NCI-H524 treated with DMSO at 0.1 percent for 48 hours (cell line): ENCODE measurements around the gene GOLPH3L.
"Not testable (repeated sequence)": the region's sequence is repeated elsewhere in the genome, so short reads cannot be mapped to it uniquely, and the experiment has no call there.

ENCODE experiments used
- DNase-seq: peaks from one replicate; lab custom pipeline; 2025; lab: John Stamatoyannopoulos, UW

The GOLPH3L gene

DNA sequence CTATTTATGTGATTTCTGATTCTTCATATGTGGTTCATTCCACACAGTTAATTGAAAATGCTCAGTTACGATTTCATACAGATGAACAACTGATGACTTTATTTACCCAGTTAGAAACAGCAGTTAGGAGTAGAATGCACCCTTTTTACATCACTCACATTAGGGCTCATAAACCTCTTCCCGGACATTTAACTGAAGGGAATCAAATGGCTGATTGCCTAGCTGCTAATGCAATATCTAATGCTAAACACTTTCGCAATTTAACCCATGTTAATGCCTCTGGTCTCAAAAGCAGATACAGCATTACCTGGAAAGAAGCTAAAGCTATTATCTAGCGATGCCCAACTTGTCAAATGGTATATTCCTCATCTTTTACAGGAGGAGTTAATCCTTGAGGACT lies 39.9 kb downstream of the GOLPH3L start:
- not testable (repeated sequence) for DNase-seq

DNA sequence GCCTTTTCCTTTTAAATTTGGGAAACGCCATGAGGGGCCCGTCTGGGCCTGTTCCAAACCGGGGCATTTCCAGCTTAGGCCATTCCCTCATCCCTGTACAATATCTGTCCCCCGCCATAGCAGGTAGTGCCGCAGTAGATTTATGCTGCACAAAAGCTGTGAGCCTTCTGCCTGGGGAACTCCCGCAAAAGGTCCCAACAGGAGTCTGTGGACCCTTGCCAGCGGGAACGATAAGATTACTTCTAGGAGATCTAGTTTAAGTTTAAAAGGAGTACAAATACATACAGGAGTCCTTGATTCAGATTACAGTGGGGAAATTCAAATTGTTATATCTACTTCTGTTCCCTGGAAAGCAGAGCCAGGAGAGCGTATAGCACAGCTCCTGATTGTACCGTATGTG lies 42.3 kb downstream of the GOLPH3L start:
- not testable (repeated sequence) for DNase-seq

DNA sequence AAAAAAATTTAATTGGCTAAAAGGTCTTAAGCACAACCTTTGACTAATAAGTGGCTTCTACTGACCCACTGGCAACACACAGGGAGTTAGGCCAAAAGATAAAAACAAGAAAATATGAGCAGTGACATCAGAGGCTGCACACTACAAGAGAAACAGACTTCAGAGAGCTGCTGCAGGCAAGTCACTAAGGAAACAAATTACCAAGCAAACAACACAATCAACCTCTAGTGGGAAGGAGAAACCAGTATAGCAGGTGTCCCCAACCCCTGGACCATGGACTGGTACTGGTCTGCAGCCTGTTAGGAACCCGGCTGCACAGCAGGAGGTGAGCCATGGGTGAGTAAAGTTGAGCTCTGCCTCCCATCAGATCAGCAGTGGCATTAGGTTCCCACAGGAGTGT lies 46.8 kb downstream of the GOLPH3L start:
- DNase-seq, result no peak

DNA sequence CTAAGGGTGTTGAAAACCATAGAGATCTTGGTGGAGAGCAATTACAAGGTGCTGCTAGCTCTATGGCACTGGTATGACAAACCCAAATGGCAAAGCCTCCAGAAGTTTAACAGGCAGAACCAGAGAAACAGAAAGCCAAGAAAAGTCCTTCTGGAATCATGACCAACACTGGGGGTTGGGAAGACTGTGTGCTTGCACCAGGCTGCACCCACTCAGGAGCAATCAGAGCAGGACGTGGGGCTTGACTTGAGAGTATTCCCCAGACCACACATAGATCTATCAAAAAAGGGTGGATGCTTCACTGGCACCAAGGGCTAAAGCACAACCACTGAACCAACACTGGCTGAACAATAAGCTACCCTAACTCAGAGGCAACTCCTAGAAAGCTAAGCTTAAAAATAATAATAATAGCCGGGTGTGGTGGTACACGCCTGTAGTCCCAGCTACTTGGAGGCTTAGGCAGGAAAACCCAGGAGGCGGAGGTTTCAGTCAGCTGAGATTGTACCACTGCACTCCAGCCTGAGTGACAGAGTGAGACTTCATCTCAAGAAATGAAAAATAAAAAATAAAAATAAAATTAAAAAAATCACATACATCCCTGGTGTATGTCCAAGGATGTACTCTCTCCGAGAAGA lies 47.4 kb downstream of the GOLPH3L start:
- no peak for DNase-seq

DNA sequence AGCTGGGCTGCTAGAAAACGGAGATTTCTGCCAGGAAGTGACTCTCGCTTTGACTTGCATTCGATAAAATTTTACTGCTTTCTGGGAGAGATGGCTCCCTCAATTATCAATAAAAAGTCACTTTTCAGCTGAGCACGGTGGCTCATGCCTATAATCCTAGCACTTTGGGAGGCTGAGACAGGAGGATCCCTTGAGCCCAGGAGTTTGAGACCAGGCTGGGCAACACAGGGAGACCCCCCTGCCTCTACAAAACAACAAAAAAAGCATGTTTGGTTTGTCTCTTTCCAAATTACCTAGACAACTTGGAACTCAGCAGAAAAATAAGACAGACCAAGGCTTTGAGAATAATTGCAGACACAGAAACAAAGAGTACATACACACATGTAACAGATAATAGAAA lies 54.7 kb downstream of the GOLPH3L start:
- no peak for DNase-seq

DNA sequence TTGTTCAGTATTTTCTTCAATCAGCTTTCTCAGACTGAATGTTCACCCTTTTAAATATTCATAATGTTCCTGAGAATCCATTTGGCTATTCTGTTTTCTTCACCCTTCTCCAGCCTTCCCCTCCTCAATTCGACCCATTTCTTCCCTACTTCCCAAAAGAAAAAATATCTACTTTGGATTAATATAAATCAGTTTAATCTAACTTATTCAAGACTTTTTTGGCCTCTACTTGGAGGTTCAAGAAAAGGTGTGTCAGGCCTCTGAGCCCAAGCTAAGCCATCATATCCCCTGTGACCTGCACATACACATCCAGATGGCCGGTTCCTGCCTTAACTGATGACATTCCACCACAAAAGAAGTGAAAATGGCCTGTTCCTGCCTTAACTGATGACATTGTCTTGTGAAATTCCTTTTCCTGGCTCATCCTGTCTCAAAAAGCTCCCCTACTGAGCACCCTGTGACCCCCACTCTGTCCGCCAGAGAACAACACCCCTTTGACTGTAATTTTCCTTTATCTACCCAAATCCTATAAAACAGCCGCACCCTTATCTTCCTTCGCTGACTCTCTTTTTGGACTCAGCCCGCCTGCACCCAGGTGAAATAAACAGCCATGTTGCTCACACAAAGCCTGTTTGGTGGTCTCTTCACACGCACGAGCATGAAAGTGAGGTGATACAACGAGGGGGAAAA lies 55.7 kb downstream of the GOLPH3L start:
- DNase-seq, result not testable (repeated sequence)

DNA sequence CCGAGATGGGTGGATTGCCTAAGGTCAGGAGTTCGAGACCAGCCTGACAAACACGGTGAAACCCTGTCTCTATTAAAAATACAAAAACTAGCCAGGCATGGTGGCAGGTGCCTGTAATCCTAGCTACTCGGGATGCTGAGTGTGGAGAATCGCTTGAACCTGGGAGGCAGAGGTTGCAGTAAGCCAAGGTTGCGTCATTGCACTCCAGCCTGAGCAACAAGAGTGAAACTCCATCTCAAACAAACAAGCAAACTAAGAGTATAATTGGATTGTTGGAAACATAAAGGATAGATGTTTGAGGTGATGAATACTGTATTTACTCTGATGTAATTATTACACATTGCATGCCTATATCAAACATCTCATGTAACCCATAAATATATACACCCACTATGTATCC lies 58.5 kb downstream of the GOLPH3L start:
- DNase-seq, result not testable (repeated sequence)

DNA sequence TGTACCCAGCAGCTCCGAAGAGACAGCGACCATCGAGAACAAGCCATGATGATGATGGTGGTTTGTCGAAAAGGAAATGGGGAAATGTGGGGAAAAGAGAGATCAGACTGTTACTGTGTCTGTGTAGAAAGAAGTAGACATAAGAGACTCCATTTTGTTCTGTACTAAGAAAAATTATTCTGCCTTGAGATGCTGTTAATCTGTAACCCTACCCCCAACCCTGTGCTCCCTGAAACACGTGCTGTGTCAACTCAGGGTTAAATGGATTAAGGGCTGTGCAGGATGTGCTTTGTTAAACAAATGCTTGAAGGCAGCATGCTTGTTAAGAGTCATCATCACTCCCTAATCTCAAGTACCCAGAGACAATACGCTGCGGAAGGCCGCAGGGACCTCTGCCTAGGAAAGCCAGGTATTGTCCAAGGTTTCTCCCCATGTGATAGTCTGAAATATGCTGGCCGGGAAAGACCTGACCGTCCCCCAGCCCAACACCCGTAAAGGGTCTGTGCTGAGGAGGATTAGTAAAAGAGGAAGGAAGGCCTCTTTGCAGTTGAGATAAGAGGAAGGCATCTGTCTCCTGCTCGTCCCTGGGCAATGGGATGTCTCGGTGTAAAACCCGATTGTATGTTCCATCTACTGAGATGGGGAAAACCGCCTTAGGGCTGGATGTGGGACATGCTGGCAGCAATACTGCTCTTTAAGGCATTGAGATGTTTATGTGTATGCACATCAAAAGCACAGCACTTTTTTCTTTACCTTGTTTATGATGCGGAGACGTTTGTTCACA lies 61.9 kb downstream of the GOLPH3L start:
- DNase-seq, result not testable (repeated sequence)

DNA sequence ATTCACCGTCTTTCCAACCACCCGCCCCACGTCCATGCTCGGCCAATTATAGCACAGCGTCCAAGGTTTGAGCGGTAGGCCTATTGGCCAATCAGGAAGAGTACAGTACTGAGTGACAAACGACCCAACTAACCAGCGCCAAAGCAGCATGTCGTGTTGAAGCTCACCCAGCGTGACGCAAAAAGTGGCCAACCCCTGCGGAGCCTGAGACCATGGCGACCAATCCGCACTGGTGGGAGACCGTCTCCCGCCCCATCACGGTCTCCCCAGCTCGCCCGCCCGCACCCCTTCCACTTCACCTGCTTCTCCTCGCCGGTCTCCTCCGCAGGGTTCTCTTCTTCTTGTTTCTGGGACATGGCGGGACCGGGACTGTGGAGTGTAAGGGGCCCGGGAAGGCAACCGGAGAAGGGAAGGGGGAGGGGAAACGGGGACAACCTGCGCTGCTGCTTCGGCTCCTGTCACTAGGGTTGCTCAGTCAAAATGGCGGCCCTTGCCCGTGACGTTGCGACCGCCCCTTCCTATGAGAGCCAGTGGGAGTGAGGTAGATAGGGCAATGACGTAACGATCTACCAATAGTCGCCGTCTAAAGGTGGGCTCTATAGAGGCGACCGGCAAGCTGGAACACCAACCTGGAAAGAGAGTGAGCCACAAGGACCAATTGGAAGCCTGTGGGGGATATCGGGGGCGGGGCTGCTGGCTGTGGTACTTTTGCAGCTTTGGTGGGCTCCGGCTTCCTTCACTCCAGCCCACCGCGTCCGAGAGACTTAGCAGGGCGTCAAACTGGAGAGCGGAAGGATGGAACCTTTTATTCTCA lies 67.6 kb downstream of the GOLPH3L start, which contains the start of gene ENSA:
TSS of gene ENSA (minus strand) at position 498 of the 814 bp plus-strand sequence. CDS start at position 356, 142 bp downstream.
- DNase-seq, result peak; percentile 89

DNA sequence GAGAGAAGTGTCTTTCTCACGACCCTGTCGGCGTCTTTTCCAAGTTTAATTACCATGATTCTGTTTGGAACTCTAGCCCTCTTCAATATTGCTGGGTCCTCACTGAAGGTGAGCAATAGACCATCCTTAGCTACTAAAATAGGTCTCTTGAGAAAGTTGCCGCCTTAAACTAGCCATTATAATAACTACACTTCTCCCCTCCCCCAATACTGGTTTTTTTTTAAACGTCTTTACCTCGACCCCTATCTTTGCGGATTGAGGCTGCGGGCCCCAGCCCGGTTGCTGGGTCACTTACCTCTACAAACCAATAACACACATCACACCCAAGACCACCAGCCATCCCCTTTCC lies 68.2 kb downstream of the GOLPH3L start:
- no peak for DNase-seq

DNA sequence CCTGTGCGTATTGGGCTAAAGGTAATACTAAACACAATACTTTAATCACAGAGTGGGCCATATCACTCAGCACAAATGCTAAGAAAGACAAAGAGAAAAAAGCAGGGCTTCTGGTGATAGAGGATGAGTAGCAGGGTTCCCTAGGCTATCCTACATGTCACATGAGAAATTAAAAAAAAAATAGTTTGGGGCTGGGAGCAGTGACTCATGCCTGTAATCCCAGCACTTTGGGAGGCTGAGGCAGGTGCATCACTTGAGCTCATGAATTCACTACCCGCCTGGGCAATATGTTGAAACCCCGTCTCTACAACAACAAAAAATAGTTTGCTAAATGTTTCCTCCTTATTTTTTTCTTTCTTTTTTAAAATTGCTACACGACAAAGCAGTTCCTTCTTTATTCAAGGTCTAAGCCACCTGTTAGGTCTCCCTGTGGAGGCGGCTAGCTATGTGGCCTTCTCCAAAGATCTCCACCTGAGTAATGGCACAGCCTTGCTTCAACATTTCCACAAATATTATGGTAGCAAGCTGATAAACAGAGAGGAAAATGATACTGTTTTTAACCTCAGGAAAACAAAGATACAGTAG lies 69.0 kb downstream of the GOLPH3L start:
- DNase-seq, result no peak

DNA sequence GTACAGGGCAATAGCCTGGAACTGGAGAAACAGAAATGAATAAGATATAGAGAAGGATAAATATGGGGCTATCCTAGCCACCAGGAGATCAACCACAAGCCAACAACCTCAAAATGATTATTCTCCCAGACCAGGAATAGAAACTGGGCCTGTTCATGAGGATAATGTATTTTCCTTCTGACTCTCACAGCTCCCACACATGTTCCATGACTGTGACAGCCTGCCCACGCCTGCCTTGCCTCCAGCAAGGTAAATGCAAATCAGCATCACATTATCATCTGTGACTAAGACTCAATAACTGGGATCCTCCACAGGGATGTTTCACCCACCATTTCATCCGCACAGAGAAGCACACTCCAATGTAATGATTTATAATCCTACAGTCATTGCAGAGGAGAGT lies 70.8 kb downstream of the GOLPH3L start:
- no peak for DNase-seq

DNA sequence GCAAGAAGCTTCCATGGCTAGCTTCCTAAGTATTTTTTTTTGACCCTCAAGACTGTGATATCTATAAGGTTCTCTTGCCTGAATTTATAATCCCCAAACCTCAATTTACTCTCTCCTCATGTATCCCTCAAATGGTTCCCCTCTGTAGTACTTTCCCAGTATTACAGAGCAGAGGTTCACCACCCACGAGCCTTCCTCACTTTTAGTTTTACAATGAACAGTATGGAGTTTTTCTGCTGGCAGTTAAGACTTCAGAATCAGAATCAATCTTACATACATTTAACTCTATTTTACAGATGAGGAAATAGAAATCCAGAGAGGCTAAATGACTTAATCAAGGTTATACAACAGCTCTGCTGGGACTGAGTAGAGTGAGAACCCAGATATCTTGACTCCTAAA lies 72.4 kb downstream of the GOLPH3L start:
- DNase-seq, result not testable (repeated sequence)

DNA sequence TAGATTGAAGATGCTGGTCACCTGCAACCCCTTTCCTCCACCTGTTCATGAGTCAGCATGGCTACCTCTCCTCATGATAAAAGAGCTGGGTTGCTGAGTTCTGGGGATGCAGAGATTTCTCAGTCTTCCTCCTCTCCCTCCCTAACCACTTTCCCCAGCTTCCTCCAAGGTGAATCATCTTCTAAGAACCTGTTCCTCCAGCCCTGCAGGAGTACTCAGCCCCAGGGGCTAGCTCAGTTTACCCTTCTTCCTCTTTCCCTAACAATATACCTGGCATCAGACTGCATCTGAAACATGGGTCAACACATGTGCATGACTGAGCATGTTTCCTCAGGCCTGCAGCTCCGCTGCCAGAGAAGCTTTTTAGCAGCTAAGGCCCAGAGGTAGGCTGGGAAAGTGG lies 72.8 kb downstream of the GOLPH3L start:
- not testable (repeated sequence) for DNase-seq

DNA sequence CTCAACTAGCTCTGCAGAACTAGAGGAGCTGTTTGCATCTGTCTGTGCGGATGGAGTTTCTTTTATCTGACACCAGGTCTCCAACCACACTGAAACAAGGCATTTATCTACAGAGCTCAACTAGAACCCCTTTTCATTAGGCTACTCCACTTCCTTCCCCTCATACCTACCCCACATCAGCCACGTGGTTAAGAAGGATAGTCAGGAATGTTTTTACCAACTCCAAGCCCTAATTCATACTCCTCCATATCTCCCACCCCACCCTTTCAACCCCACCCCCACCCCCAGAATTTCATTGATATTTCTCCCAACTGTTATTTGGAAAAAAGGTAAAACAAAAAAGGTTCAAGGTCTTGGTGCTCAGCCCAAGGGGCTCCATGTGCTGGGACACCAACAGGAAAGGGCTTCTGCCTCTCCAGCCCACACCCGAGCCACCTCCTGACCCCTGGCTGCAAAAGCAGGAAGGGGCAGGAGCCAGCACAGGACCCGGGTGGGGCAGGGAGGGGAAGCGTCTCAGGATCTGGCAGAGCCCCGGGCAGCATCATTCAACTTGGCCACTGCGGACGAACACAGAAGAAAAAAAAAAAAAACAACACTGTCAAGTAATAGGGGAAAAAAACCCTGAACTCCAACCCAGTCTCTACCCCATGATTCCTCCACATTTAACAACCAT lies 74.5 kb downstream of the GOLPH3L start:
- DNase-seq, result no peak

DNA sequence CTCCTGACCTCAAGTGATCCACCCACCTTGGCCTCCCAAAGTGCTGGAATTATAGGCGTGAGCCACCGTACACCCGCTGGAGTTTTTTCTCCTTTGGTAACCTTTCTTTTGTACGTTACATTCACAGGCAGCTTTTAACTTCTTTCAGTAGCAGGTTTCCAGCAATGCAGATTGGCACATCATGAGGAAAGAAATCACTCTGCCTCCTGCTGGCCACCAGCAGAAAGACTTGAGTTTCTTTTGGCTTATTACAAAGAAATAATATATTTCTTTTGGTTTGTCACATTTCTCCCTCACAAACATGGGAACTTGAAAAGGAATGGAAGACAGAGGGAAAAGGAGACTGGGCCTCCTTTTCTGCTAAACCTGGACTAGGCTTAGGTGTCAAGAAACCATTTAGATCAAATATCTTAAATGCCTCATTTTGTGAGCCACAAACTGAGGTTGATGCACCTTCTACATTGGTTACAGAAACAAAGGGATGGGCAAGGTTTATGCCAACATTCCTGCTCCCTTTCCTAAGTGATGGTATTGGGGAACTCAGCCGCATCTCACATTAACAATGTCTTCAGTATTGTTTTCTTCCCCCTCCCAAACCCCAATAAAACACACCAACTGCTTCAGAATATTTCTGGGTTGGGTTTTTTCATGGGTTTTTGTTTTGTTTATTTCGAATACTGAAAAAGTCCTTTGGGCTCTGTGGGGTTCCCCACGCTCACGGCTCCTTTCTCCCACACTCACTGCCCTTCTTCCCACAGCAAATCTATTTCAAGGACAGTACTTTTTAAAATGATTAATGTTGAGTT lies 75.3 kb downstream of the GOLPH3L start:
- no peak for DNase-seq

DNA sequence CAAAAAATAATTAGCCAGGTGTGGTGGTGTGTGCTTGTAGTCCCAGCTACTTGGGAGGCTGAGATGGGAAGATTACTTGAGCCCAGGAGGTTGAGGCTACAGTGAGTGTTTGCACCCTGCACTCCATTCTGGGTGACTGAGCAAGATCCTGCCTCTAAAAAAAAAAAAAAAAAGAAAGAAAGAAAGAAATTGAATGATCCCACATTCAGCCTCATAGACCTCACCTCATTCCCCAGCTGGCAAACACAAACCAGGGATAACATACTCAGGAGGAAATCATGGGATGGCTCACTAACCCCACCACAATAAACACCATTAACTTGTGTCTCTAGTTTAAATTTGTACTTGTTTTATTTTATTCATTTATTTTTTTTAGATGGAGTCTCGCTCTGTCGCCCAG lies 76.0 kb downstream of the GOLPH3L start:
- DNase-seq, result no peak

DNA sequence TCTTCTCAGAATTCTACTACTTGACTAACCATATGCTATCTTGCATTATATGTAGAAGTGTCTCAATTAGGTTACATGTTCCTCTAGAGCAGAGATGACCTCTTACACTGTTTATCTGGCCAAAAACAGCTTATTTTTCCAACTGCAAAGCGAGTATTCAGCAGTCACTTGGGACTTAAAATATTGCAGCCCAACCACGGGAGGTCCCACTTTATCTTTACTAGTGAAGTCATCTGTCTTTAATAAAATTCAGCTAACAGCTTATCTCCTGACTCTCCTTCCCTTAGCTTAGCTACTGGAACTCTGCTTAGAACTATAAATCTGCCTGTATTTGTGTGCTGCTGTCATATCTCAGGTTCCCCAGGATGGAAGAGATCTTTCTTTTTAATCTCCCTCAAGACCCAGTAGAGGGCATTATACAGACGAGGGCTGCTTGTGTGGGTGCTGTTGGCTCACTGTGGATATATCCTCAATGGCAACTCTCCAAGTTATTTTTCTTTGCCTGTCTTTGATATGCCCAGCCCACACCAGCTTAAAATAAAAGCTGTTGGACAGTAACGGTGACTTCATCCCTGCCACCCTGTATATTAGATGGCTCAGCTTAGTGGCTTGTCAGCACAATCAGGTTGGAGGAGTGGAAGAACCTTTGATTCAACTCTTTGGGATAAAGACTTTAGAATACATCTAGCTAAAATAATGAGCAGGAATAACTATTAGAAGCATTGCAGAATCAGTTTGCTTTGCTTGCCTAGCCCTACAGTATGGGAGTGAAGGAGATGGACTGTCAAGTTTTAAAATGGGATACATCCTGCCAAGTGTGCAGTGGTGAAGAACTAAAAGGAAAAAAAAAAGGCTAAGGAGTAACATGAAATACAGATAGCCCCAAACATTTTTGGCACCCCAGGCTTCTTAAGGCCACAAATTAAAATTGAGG lies 77.1 kb downstream of the GOLPH3L start:
- DNase-seq, result no peak
